Stomach (tissue), 4 donors: ENCODE data around the gene LRFN3.

Experiments
- CTCF ChIP-seq, 7 experiments: fragments of 450-650 bp in 4 of 7; fragments of 200-600 bp in 3 of 7; sonication (generic) in 3 of 7; IDR thresholded peaks; one replicate each; pipeline ENCODE4 v1.5.1; 2016 to 2019; ENCODE audit warnings: antibody characterized with exemption in 7 of 7, control low read depth in 2 of 7, mild to moderate bottlenecking in 1 of 7
- EP300 ChIP-seq: sonication (generic); formaldehyde crosslinking; IDR thresholded peaks from one replicate; pipeline ENCODE4 v1.6.1; 2017; ENCODE audit warnings: antibody characterized with exemption

- no peak for TF ChIP-seq CTCF (IDR thresholded peaks at IDR 0.05)
- TF ChIP-seq EP300 = no peak
These were observed 36.5 kb upstream of the LRFN3 start for GRCh38 chr19:35899547-35900214.
